Keratinocyte (primary cell): ENCODE results near the gene CIZ1. TPM values are rescaled to one million over a fixed set of nuclear protein-coding genes. Genes with fewer than 3 reads are reported as not detected.

Experiments
- DNase-seq: peaks from one replicate; pipeline ENCODE4 v3.0.0-alpha.2; 2011; ENCODE audit warnings: low read depth, missing footprints, low spot score
- FAIRE-seq: peaks from 2 replicates; lab custom pipeline; 2011; peaks lifted over from hg19 to GRCh38; lab: Jason Lieb, UNC
- H2AFZ ChIP-seq: 2 replicates; pipeline ENCODE4 v1.6.0; 2012; ENCODE audit warnings: low read length, control low read depth, inconsistent platforms; ENCODE audit not compliant: control insufficient read depth
- H3K27ac ChIP-seq: 2 replicates; pipeline ENCODE4 v1.5.1; 2011; ENCODE audit warnings: low read length; ENCODE audit not compliant: control insufficient read depth, insufficient read depth
- H3K27me3 ChIP-seq: 3 replicates; pipeline ENCODE4 v1.6.0; 2011; ENCODE audit warnings: low read length; ENCODE audit not compliant: control insufficient read depth, insufficient read depth; ENCODE audit errors: extremely low read depth
- H3K36me3 ChIP-seq, 2 experiments: 2 replicates in 1 of 2; 3 replicates in 1 of 2; pipeline ENCODE4 v1.5.1; 2011; ENCODE audit warnings: low read length in 2 of 2, mild to moderate bottlenecking in 1 of 2; ENCODE audit not compliant: control insufficient read depth in 2 of 2, insufficient read depth in 2 of 2; ENCODE audit errors: extremely low read depth in 1 of 2
- H3K4me1 ChIP-seq: 3 replicates; pipeline ENCODE4 v1.5.1; 2011; ENCODE audit warnings: low read length; ENCODE audit not compliant: control insufficient read depth, insufficient read depth; ENCODE audit errors: extremely low read depth
- H3K4me2 ChIP-seq: 3 replicates; pipeline ENCODE4 v1.6.0; 2011; ENCODE audit warnings: low read depth, low read length; ENCODE audit not compliant: control insufficient read depth, insufficient read depth; ENCODE audit errors: extremely low read depth
- H3K4me3 ChIP-seq, 3 experiments: fragments of 200-600 bp in 1 of 3; sonication (generic) in 1 of 3; 2 replicates in 2 of 3; 3 replicates in 1 of 3; pipeline ENCODE4 v1.5.1; 2011 to 2016; ENCODE audit warnings: low read length in 3 of 3, mild to moderate bottlenecking in 3 of 3, control low read depth in 2 of 3, inconsistent platforms in 1 of 3, low read depth in 1 of 3, mixed read lengths in 1 of 3, mixed run types in 1 of 3, moderate library complexity in 1 of 3; ENCODE audit not compliant: control insufficient read depth in 2 of 3, insufficient read depth in 2 of 3; ENCODE audit errors: extremely low read depth in 1 of 3
- H3K79me2 ChIP-seq: 2 replicates; pipeline ENCODE4 v1.6.0; 2012; ENCODE audit warnings: low read length; ENCODE audit not compliant: control insufficient read depth, insufficient read depth
- H3K9ac ChIP-seq: 3 replicates; pipeline ENCODE4 v1.6.0; 2011; ENCODE audit warnings: low read length; ENCODE audit not compliant: control insufficient read depth, insufficient read depth; ENCODE audit errors: extremely low read depth
- H3K9me1 ChIP-seq: 3 replicates; pipeline ENCODE4 v1.6.0; 2011; ENCODE audit warnings: low read length; ENCODE audit not compliant: control insufficient read depth, insufficient read depth; ENCODE audit errors: extremely low read depth
- H3K9me3 ChIP-seq: 2 replicates; pipeline ENCODE4 v1.5.1; 2012; ENCODE audit warnings: low read depth, low read length; ENCODE audit not compliant: control insufficient read depth
- H4K20me1 ChIP-seq: 3 replicates; pipeline ENCODE4 v1.6.0; 2011; ENCODE audit warnings: low read length; ENCODE audit not compliant: control insufficient read depth, insufficient read depth; ENCODE audit errors: extremely low read depth
- EZH2 ChIP-seq: IDR thresholded peaks from one replicate; pipeline ENCODE4 v1.6.1; 2012; ENCODE audit warnings: inconsistent platforms, mild to moderate bottlenecking, low read length, moderate library complexity
- dilution Hi-C: fragments of 300-500 bp; cut with MboI; formaldehyde crosslinking; loops from one replicate; pipeline ENCODE4 v1.7.0; 2020; ENCODE audit warnings: low sequenced_read_pairs; ENCODE audit not compliant: extremely low pct_ligation_motif_present
- polyA plus RNA-seq, 5 experiments: library from polyadenylated mRNA; depleted of rRNA in 3 of 5; stranded (reverse) in 3 of 5; stranded (forward) in 1 of 5; unstranded in 1 of 5; fragments of >200 nt; gene quantifications; 1 replicate in 1 of 5; 2 replicates in 3 of 5; 3 replicates in 1 of 5; pipeline versions ENCODE4 v1.2.1 to v1.2.3, GENCODE V29; 2011 to 2012; ENCODE audit warnings: missing spikeins in 2 of 5, low read depth in 1 of 5, low replicate concordance in 1 of 5
- TF ChIP-seq, protein P1 (sequence below), 3 experiments: IDR thresholded peaks in 1 of 3; conservative IDR thresholded peaks in 1 of 3; optimal IDR thresholded peaks in 1 of 3; 2 replicates in 2 of 3; 3 replicates in 1 of 3; pipeline versions ENCODE3 to v1.5.1; 2011; ENCODE audit warnings: low read length in 3 of 3, mild to moderate bottlenecking in 3 of 3, moderate library complexity in 2 of 3, control low read depth in 1 of 3, inconsistent platforms in 1 of 3; ENCODE audit not compliant: insufficient read depth in 2 of 3; ENCODE audit errors: extremely low read depth in 1 of 3

The CIZ1 gene
- polyA plus RNA-seq, 1 donor (not counting 4 experiments of a cell fraction or from before 2014, with no cell fraction given) = 23.5 TPM

GRCh38 chr9:128202648-128203023, 11.3 kb upstream of the CIZ1 start:
- Histone ChIP-seq H3K9ac (no peak overlapping the region), H3K79me2 (no peaks in the 10 kb centered on the region), H2AFZ (no peak overlapping the region), H3K27ac (no peak overlapping the region), H3K27me3 (peaks cover 17% of the 10 kb centered on the region), H3K9me3 (no peaks in the 10 kb centered on the region), H4K20me1 (no peaks in the 10 kb centered on the region), H3K36me3 (no peaks in the 10 kb centered on the region), H3K4me1 (no peaks in the 10 kb centered on the region), H3K4me3 (no peak overlapping the region), H3K9me1 (no peaks in the 10 kb centered on the region), H3K4me2 (no peak overlapping the region)
- TF ChIP-seq EZH2 = no peak
- TF ChIP-seq, protein P1, sequence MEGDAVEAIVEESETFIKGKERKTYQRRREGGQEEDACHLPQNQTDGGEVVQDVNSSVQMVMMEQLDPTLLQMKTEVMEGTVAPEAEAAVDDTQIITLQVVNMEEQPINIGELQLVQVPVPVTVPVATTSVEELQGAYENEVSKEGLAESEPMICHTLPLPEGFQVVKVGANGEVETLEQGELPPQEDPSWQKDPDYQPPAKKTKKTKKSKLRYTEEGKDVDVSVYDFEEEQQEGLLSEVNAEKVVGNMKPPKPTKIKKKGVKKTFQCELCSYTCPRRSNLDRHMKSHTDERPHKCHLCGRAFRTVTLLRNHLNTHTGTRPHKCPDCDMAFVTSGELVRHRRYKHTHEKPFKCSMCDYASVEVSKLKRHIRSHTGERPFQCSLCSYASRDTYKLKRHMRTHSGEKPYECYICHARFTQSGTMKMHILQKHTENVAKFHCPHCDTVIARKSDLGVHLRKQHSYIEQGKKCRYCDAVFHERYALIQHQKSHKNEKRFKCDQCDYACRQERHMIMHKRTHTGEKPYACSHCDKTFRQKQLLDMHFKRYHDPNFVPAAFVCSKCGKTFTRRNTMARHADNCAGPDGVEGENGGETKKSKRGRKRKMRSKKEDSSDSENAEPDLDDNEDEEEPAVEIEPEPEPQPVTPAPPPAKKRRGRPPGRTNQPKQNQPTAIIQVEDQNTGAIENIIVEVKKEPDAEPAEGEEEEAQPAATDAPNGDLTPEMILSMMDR (optimal IDR thresholded peaks at IDR 0.05 in 1 of 3, IDR thresholded peaks at IDR 0.05 in 1 of 3, conservative IDR thresholded peaks at IDR 0.05 in 1 of 3; ENCODE audit: extremely low read depth in 1 of 3, insufficient read depth in 2 of 3, low read length in 3 of 3) = no peak
- FAIRE-seq (no peak), DNase-seq (no peak)
- dilution Hi-C loops = no loop called here

DNA sequence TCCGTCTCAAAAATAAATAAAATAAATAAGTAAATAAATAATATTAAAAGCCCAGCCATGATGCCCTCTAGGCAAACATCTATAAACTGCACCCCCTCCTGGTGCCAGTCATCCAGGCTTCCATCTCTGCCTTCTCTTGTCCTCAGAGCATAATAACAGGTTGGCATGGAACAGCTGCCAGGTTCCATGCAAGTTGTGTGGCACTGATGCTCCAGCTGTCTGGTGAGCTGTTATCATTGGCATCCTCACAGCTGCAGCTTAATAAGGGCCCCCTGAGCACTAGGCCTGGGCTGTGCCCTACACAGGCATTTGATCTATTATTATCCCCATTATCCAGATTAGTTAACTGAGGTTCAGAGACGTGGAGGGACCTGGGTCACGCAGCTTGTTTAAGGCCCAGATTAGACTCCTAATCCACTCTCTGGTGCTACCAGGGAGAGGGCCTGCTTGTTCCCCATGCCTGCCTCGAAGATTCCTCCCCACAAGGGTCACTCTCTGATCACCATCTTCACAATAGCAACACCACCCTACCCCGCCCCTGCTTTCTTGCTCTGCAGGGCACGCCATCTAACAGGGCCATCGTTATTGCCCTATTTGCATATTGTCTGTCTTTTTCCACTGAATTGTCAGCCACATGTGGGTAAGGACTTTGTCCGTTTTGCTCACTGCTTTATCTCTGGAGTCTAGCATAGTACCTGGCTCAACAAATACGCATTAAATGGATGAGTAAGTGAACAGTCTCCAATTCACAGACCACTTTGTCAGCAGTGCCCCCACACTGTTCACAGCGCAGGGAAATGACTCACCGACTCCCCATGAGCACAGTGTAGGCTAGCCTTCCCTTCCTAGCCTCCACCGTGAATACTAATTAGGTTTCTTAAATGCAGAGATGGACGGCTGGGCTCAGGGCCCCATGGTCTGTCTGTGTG, 10.3 kb upstream of the CIZ1 start:
- H3K79me2 ChIP-seq = no peaks in the 10 kb centered on the region
- peaks cover 17% of the 10 kb centered on the region for H3K27me3 ChIP-seq
- no peak overlapping the region for H3K9ac ChIP-seq
- H3K9me3 ChIP-seq = no peaks in the 10 kb centered on the region
- H3K4me1 ChIP-seq = no peaks in the 10 kb centered on the region
- H3K4me2 ChIP-seq = no peak overlapping the region
- FAIRE-seq (no peak), DNase-seq (no peak)
- dilution Hi-C loops = no loop called here
- no peak overlapping the region for H3K27ac ChIP-seq
- no peaks in the 10 kb centered on the region for H3K36me3 ChIP-seq
- TF ChIP-seq, protein P1 (optimal IDR thresholded peaks at IDR 0.05 in 1 of 3, IDR thresholded peaks at IDR 0.05 in 1 of 3, conservative IDR thresholded peaks at IDR 0.05 in 1 of 3; ENCODE audit: extremely low read depth in 1 of 3, insufficient read depth in 2 of 3, low read length in 3 of 3) = no peak
- no peaks in the 10 kb centered on the region for H4K20me1 ChIP-seq
- no peak overlapping the region for H2AFZ ChIP-seq
- no peak overlapping the region for H3K4me3 ChIP-seq
- no peaks in the 10 kb centered on the region for H3K9me1 ChIP-seq
